NCI-H2029 treated with DMSO at 0.1 percent for 48 hours (cell line): ENCODE data around the gene SURF1.
"Not testable (repeated sequence)": the region's sequence is repeated elsewhere in the genome, so short reads cannot be mapped to it uniquely, and the experiment has no call there.

Source experiments
- DNase-seq: peaks from one replicate; lab custom pipeline; 2025; lab: John Stamatoyannopoulos, UW

Gene SURF1

GRCh38 chr9:133321411-133321935 lies 34.8 kb downstream of the SURF1 start:
- DNase-seq, result no peak

- DNase-seq, result no peak
These were observed 35.8 kb downstream of the SURF1 start for GRCh38 chr9:133320421-133320881.

- DNase-seq, result not testable (repeated sequence)
These were observed 38.7 kb downstream of the SURF1 start for GRCh38 chr9:133317551-133317950.

GRCh38 chr9:133315997-133316396 lies 40.3 kb downstream of the SURF1 start:
- DNase-seq, result no peak

GRCh38 chr9:133309608-133310007 lies 46.7 kb downstream of the SURF1 start:
- DNase-seq, result no peak

GRCh38 chr9:133307301-133307700 lies 49.0 kb downstream of the SURF1 start:
- no peak for DNase-seq

- DNase-seq, result no peak
These were observed 49.8 kb downstream of the SURF1 start for GRCh38 chr9:133306242-133307204.

- DNase-seq, result no peak
These were observed 50.6 kb downstream of the SURF1 start for GRCh38 chr9:133305731-133306130.

- DNase-seq, result no peak
These were observed 51.6 kb downstream of the SURF1 start for GRCh38 chr9:133304477-133305377.

GRCh38 chr9:133304158-133304470 lies 52.2 kb downstream of the SURF1 start:
- no peak for DNase-seq

- DNase-seq, result no peak
These were observed 52.8 kb downstream of the SURF1 start for GRCh38 chr9:133303266-133304157.
